ENCODE results near the gene HSDL2. TPM values are rescaled to one million over a fixed set of nuclear protein-coding genes. Genes with fewer than 3 reads are reported as not detected.

HSDL2 gene
- total RNA-seq, 2 donors from 2014 or later: 23.4 to 38.1 TPM

DNA sequence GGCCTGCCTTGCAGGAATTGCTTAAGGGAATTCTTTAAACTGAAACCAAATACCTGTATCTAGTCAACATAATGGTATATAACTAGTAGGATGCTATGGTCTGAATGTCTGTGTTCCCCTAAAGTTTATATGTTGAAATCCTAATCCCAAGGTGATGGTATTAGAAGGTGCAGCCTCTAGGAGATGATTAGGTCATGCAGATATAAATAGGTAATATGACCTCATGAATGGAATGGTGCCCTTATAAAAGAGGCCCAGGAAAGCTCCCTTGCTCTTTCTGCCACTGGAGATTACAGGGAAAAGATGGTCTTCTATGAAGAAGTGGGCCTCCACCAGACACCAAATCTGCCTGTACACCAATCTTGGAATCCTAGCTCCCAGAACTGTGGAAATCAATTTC, 99.3 kb downstream of the HSDL2 start:
- no peak overlapping the region for H3K27ac Mint-ChIP-seq
- H3K9me3 Mint-ChIP-seq: no peaks in the 10 kb centered on the region
- H3K4me1 Mint-ChIP-seq: no peaks in the 10 kb centered on the region
- no peak overlapping the region for H3K4me3 Mint-ChIP-seq
- ATAC-seq (replicated peaks): no peak
- H3K36me3 Mint-ChIP-seq (ENCODE audit: low read depth): peaks cover 5% of the 10 kb centered on the region
- H3K27me3 Mint-ChIP-seq: no peaks in the 10 kb centered on the region

DNA sequence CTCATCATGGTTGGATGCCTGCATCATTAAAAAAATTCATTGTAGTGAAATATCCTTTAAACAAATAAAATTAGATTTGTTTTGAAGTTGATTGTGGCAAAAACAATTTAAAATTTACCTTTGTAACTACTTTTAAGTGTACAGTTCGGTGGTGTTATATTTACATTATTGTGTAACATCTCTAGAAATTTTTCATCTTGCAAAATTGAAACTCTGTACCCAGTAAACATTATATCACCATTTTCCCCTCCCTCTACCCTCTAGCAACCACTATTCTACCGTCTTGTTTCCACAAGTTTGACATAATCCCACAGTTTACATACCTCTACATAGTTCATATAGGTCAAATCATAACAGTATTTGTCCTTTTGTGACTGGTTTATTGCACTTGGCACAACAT, 104.7 kb downstream of the HSDL2 start:
- no peak for ATAC-seq (replicated peaks)
- H3K9me3 Mint-ChIP-seq: no peaks in the 10 kb centered on the region
- H3K27ac Mint-ChIP-seq: no peak overlapping the region
- H3K4me3 Mint-ChIP-seq: no peak overlapping the region
- H3K36me3 Mint-ChIP-seq (ENCODE audit: low read depth): peaks cover 5% of the 10 kb centered on the region
- no peaks in the 10 kb centered on the region for H3K27me3 Mint-ChIP-seq
- H3K4me1 Mint-ChIP-seq: no peaks in the 10 kb centered on the region

DNA sequence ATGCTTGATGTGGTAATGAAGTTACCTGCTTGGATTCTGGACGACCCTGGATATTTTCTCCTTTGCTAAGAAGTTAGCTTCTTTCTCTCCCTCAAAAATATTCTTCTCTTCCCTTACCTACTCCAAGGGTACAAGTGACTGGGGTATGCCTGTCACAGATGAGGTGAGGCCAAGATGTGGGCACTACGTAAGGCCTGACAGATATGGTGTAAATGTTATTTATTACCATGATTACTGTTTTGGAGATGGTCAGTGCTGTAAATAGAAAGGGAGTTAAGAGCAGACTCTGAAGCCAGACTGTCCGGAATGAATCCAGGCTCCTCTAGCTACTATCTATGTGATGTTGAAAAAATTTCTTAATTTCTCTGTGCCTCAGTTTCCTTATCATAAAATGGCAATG, 105.7 kb downstream of the HSDL2 start:
- ATAC-seq (replicated peaks): no peak
- peak overlapping the region; percentile 91 for H3K27ac Mint-ChIP-seq
- no peaks in the 10 kb centered on the region for H3K27me3 Mint-ChIP-seq
- peak overlapping the region; percentile 99 for H3K4me3 Mint-ChIP-seq
- H3K4me1 Mint-ChIP-seq: no peaks in the 10 kb centered on the region
- H3K9me3 Mint-ChIP-seq: no peaks in the 10 kb centered on the region
- H3K36me3 Mint-ChIP-seq (ENCODE audit: low read depth): peaks cover 5% of the 10 kb centered on the region

DNA sequence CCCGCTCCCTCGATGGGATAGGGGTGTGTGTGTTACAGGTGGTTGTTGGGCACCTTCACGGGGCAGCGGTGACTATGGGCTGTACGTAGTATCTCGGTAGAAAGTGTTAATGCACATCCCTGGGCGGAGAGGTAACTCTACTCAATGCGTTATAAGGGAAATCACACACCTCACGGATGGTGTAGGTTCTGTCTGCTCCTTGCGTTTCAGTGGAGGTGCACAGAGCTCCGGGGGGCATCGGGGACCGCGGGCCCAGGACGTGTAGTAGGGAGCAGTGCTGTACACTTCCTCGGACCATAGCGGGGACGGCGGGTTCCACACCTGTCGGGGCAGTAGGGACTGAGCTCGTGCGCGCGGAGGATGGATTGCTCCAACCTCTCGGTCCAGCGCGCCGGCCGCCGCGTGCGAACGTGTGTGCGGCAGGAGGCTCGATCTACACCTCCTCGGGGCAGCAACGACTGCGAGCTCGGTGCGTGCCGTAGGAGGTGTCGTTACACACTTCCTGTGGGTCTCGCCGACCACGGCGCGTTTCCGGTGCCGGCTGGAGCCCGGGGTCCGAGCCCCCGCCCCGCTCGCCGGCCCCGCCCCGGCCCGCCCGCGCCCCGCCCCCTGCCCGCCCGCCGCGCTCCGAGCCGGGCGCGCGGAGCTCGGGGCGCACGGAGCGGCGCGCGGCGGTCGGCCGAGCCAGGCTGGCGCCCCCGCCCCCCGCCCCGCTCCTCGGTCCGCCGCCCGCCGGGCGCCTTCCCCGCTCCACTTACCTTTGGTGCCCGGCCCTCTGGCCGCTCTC, 106.5 kb downstream of the HSDL2 start, which contains the start of gene KIAA1958:
TSS of gene KIAA1958 (plus strand) at position 607 of the 787 bp plus-strand sequence. CDS start 87,254 bp downstream, outside the sequence.
- ATAC-seq (replicated peaks): peak; percentile 97
- H3K27ac Mint-ChIP-seq: peak within 1 kb of the TSS; percentile 91
- H3K36me3 Mint-ChIP-seq (ENCODE audit: low read depth): peaks cover 5% of the 10 kb centered on the region
- no peaks in the 10 kb centered on the region for H3K9me3 Mint-ChIP-seq
- H3K4me3 Mint-ChIP-seq: peak within 1 kb of the TSS; percentile 99
- no peaks in the 10 kb centered on the region for H3K27me3 Mint-ChIP-seq
- H3K4me1 Mint-ChIP-seq: no peaks in the 10 kb centered on the region

DNA sequence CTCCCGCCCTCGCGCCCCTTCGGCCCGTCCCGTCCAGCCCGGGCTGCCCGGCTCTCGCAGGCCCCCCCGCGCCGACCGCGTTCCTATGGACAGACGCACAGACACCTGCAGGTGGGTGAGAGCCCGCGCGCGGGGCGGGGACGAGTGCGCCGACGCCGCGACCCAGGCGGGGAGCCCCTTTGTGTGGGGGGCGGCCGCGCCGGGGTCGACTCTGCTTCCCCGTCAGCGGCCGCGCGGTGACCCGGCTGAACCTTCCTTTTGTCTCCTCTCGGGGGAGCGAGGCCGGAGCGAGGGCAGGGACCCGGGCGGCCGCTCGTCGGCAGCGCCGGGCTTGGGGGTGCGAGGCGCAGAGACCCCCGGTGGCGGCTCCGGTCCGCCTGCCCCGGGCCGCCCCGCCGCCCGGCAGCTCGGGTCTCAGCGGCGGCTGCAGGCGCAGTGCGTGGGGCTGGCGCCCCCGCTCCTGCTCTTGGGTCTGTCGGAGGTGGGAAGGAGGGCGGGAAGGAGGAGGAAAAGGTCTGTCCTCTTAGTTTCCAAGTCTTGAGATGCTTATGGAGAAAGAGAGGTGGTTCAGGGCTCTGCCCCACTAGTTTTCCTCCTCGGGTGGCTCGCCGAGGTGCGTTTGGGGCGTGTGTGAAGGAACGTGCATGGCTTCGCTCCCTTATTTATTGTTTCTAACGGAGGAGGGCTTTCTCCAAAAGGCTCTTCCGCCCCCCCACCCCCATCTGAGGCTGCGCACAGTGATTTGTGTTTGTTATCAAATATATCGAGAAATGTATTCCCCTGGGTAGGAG, 107.3 kb downstream of the HSDL2 start:
- peak overlapping the region; percentile 88 for H3K27ac Mint-ChIP-seq

DNA sequence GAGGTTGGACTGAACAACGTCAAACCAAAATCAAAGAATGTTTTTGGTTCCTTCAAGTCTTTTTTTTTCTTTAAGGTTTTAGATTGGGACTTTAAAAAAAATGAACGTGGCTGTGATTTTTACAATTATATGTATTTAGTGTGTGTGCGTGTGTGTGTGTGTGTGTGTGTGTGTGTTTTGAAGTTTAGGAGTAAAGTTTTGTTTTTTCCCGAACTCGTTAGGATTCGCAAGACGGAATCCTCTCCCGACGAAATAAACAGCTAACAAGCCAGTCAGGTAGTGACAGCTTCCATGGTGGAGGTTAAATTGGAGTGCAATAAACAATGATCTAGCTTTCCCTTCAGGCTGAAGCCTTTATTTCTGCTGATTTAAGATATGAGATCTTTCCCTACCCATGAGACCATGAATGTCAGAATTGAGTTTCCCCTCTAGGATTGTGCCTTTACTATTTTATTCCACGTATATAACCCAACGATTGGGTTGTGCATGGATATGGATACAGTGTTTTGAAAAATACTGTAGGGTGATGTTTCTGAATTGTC, 108.0 kb downstream of the HSDL2 start:
- no peaks in the 10 kb centered on the region for H3K4me1 Mint-ChIP-seq
- peak overlapping the region; percentile 88 for H3K27ac Mint-ChIP-seq
- no peak for ATAC-seq (replicated peaks)

More for the DNA sequence above, 107.3 kb downstream of the HSDL2 start:
- peak overlapping the region; percentile 91 for H3K4me3 Mint-ChIP-seq
- H3K9me3 Mint-ChIP-seq: no peaks in the 10 kb centered on the region
- peaks cover 5% of the 10 kb centered on the region for H3K36me3 Mint-ChIP-seq (ENCODE audit: low read depth)
- no peaks in the 10 kb centered on the region for H3K4me1 Mint-ChIP-seq
- peak; percentile 33 for ATAC-seq (replicated peaks)
- no peaks in the 10 kb centered on the region for H3K27me3 Mint-ChIP-seq

DNA sequence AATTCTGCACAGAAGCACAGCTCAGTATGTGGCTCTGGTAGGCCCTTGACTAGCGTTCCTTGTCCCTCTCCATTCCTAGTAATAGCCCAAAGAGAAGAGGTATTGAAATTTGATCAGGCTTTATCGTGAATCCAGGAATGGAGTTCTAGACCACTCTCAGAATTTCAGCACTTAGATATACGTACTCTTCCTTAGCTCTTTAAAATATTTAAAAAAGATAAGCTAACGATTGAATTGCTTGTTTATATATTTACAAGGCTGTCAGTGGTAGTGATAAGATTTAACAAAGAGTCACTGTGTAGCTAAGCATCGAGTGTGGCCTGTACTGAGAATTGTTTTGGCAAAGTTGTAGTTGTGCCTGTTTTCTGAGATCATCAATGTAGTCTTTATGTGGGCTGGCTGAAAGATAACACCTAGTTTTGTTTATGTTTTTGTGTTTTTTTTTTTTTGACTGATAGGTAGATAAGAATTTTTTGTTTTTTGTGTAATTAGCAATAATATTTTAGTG, 109.2 kb downstream of the HSDL2 start:
- Mint-ChIP-seq H3K4me1 (no peaks in the 10 kb centered on the region), H3K9me3 (peaks cover 5% of the 10 kb centered on the region), H3K36me3 (ENCODE audit: low read depth) (peaks cover 17% of the 10 kb centered on the region), H3K4me3 (no peak overlapping the region), H3K27me3 (no peaks in the 10 kb centered on the region), H3K27ac (no peak overlapping the region)
- ATAC-seq (replicated peaks): no peak

More for the DNA sequence above, 108.0 kb downstream of the HSDL2 start:
- Mint-ChIP-seq H3K9me3 (no peaks in the 10 kb centered on the region), H3K36me3 (ENCODE audit: low read depth) (peaks cover 5% of the 10 kb centered on the region), H3K27me3 (no peaks in the 10 kb centered on the region), H3K4me3 (peak overlapping the region; percentile 91)

DNA sequence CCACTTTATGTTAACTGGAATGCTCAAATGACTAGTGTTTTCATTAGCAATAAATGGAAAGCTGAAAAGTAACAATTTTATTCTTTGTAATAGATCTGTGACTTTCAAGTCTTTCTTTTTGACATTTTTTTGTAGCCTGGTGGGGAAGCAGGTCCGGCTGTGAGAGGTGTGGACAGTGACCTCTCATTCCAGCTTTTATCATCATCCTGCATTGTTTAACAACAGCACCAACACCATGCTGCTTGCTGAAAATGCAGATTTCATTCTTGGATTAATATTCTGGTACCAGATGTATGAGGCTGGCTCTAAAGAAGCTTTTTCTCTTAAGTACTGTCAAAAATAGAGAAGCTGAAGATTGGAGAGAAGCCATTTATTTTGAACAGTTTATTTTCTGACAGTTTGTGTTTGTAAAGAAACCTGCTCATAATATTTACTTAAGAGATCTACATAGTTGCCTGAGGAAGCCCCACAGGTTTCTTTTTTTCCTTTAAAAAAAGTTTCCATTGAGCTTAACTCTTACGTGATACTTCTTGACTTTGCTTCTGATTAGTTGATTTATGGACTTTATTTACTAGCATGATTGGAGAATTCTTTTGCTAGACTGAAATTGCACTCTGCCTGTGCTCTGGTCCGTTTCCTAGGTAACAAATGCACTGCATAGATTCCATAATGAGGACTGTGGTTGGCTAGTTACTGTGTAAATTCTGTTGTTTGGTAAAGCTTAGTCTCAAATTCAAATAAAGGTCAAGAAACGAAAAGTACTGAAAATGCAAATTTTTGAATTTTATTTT, 110.2 kb downstream of the HSDL2 start:
- Mint-ChIP-seq H3K36me3 (ENCODE audit: low read depth) (peaks cover 27% of the 10 kb centered on the region), H3K4me1 (no peaks in the 10 kb centered on the region), H3K9me3 (peaks cover 5% of the 10 kb centered on the region), H3K4me3 (no peak overlapping the region), H3K27me3 (no peaks in the 10 kb centered on the region), H3K27ac (no peak overlapping the region)
- no peak for ATAC-seq (replicated peaks)

DNA sequence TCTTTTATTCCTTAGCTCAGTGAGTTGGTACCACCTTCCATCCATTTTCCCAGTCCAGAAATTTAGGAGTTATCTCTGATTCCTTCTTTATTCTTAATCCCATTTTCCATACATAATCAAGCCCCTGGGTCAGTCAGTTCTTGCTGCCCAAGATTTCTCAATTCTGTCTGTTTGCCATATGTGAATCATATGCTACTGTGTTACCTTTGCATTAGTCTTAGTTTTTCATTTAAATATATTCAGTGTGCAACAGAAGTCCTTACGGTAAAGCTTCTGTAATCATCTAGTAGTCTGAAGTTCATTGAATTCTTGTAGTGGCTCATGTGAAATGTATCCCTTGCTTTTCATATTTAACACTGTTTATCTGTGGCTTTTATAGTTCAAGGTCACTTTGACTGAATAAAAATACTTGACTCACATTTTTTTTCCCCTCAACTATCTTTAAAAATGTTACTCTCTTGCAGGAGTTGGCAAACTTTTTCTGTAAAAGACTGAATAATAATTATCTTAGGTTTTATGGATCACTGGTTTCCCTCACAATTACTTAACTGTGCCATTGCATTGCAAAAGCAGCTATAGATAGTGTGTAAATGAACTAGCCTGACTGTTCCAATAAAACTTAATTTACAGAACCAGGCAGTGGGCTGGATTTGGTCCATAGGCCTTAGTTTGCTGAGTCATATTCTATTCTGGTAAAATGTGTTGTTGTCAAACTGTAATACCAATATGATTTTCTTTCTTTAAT, 113.7 kb downstream of the HSDL2 start:
- Mint-ChIP-seq H3K27ac (no peak overlapping the region), H3K9me3 (peaks cover 5% of the 10 kb centered on the region), H3K4me1 (no peaks in the 10 kb centered on the region), H3K36me3 (ENCODE audit: low read depth) (peaks cover 26% of the 10 kb centered on the region), H3K4me3 (no peak overlapping the region), H3K27me3 (no peaks in the 10 kb centered on the region)
- ATAC-seq (replicated peaks): no peak

DNA sequence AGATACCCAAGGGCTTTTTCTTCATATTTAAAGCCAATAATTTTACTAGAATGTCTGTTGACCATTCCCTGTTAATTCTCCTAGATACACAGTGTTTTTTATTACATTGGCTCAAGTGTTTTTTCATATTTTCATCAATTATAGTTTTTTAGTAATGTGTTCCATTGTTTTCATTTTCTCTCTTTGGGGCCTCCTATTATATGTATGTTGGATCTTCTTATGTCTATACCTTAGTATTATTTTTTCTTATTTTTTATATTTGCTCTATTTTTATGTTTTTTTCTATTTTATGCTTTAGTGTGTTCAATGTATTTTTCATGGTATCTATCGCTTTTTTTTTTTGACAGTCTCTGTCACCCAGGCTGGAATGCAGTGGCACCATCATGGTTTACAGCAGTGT, 114.2 kb downstream of the HSDL2 start:
- ATAC-seq (replicated peaks): no peak
- H3K4me1 Mint-ChIP-seq: no peaks in the 10 kb centered on the region
- peaks cover 5% of the 10 kb centered on the region for H3K9me3 Mint-ChIP-seq
- H3K27ac Mint-ChIP-seq: no peak overlapping the region
- no peak overlapping the region for H3K4me3 Mint-ChIP-seq
- peaks cover 26% of the 10 kb centered on the region for H3K36me3 Mint-ChIP-seq (ENCODE audit: low read depth)
- H3K27me3 Mint-ChIP-seq: no peaks in the 10 kb centered on the region

DNA sequence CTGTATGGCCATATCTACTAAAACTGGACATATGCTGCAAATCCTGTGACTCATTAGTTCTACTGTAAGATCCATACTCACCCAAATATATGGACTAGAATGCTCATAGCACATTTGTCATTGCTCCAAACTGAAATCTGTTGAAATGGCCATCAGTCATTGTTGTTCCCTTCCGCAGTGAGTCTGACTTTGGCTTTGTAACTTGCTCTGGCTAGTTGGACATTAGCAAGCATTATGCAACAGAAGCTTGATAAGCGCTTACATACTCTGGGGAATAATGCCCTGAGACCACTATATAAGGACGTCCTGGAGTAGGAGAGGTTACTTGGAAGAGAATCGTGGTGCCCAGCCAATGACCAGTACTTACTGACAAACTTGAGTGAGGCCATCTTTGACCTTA, 115.7 kb downstream of the HSDL2 start:
- Mint-ChIP-seq H3K36me3 (ENCODE audit: low read depth) (peaks cover 26% of the 10 kb centered on the region), H3K4me3 (no peak overlapping the region)

DNA sequence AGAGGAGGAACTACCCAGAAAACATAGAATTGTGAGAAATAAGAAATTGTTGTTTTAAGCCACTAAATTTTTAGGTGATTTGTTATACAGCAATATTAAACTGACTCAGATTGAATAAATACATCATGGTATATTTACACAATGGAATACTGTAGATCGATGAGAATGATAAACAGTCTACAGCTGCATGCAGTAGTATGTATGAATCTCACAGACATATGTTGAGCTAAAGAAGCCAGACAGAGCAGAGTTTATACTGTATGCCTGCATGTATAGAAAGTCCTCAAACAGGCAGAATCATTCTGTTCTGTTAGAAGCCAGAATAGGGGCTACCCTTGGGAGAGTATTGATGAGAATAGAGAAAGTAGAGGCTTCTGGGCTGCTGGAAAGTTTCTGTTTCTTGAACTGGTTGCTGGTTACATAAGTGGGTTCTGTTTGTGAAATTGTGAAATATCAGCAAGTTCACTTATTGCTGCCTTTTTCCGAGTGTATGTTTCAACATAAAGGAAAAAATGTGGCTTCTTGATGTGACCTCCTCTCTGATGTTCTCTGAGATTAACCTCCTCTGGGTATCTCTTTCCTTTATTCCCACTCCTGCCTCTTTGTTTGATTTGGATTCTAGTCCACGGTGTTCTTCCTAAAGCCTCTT, 116.3 kb downstream of the HSDL2 start:
- no peak overlapping the region for H3K27ac Mint-ChIP-seq
- H3K9me3 Mint-ChIP-seq: peaks cover 5% of the 10 kb centered on the region
- ATAC-seq (replicated peaks): no peak
- no peaks in the 10 kb centered on the region for H3K4me1 Mint-ChIP-seq
- H3K27me3 Mint-ChIP-seq: no peaks in the 10 kb centered on the region
- H3K36me3 Mint-ChIP-seq (ENCODE audit: low read depth): peaks cover 26% of the 10 kb centered on the region
- H3K4me3 Mint-ChIP-seq: no peak overlapping the region

More for the DNA sequence above, 115.7 kb downstream of the HSDL2 start:
- Mint-ChIP-seq H3K4me1 (no peaks in the 10 kb centered on the region), H3K9me3 (peaks cover 5% of the 10 kb centered on the region), H3K27me3 (no peaks in the 10 kb centered on the region), H3K27ac (no peak overlapping the region)
- ATAC-seq (replicated peaks): no peak

DNA sequence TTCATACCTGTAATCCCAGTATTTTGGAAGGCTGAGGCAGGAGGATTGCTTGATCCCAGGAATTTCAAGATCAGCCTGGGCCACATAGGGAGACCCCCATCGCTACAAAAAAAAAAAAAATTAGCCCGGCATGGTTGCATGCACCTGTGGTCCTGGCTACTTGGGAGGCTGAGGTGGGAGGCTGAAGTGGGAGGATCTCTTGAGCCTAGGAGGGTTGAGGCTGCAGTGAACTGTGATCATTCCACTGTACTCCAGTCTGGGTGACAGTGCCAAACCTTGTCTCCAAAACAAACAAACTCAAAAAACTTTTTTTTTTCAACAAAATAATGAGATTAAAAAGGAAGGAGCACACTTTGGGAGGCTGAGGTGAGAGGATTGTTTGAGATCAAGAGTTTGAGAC, 120.9 kb downstream of the HSDL2 start:
- Mint-ChIP-seq H3K27ac (no peak overlapping the region), H3K4me1 (no peaks in the 10 kb centered on the region), H3K27me3 (no peaks in the 10 kb centered on the region), H3K4me3 (no peak overlapping the region), H3K9me3 (no peaks in the 10 kb centered on the region), H3K36me3 (ENCODE audit: low read depth) (no peaks in the 10 kb centered on the region)
- no peak for ATAC-seq (replicated peaks)
